K562 (cell line): Measurements from ENCODE around the gene HMBS. TPM values are rescaled to one million over a fixed set of nuclear protein-coding genes. Genes with fewer than 3 reads are reported as not detected.

ENCODE experiments used
- BCLAF1 ChIP-seq, 2 experiments: fragments of 450-650 bp in 1 of 2; IDR thresholded peaks; 2 replicates each; pipeline ENCODE4 v1.6.1; 2011 to 2017; ENCODE audit warnings: low read depth in 2 of 2, antibody characterized with exemption in 1 of 2, borderline replicate concordance in 1 of 2, low read length in 1 of 2, mild to moderate bottlenecking in 1 of 2, mixed read lengths in 1 of 2; ENCODE audit not compliant: control insufficient read depth in 1 of 2
- CHD2 ChIP-seq: IDR thresholded peaks from 2 replicates; pipeline ENCODE4 v1.6.1; 2011; ENCODE audit warnings: low read depth, low read length
- CREB3 ChIP-seq: fragments of 450-650 bp; conservative IDR thresholded peaks from 2 replicates; pipeline ENCODE4 v1.6.1; 2016; ENCODE audit warnings: missing genetic modification characterization, low read depth, mild to moderate bottlenecking, missing compliant biosample characterization, moderate library complexity
- E2F8 ChIP-seq: fragments of 450-650 bp; IDR thresholded peaks from 2 replicates; pipeline ENCODE4 v1.7.1; 2018; ENCODE audit warnings: mild to moderate bottlenecking, low read depth; ENCODE audit not compliant: partially characterized antibody
- FOXA1 ChIP-seq: fragments of 450-650 bp; IDR thresholded peaks from 2 replicates; pipeline ENCODE4 v1.6.1; 2016; ENCODE audit warnings: mild to moderate bottlenecking, borderline replicate concordance
- GABPA ChIP-seq: fragments of 200-800 bp; sonication (Bioruptor generic); conservative IDR thresholded peaks from 2 replicates; pipeline ENCODE4 v1.6.1; 2016; ENCODE audit warnings: low read depth, missing genetic modification characterization, missing compliant biosample characterization
- HSF4 ChIP-seq: fragments of 250-450 bp; sonication (Bioruptor Pico); IDR thresholded peaks from 2 replicates; pipeline ENCODE4 v2.1.2; 2022; ENCODE audit warnings: mild to moderate bottlenecking, moderate library complexity, borderline replicate concordance
- L3MBTL2 ChIP-seq: fragments of 450-650 bp; IDR thresholded peaks from 2 replicates; pipeline ENCODE4 v1.6.1; 2016; ENCODE audit warnings: mild to moderate bottlenecking, moderate library complexity
- NR2C2 ChIP-seq, 2 experiments: fragments of 200-800 bp in 1 of 2; sonication (Bioruptor generic) in 1 of 2; sonication (generic) in 1 of 2; formaldehyde crosslinking in 1 of 2; IDR thresholded peaks; 2 replicates each; pipeline versions ENCODE4 v1.6.1 to v1.8.0; 2016 to 2022; ENCODE audit warnings: mild to moderate bottlenecking in 1 of 2, missing compliant biosample characterization in 1 of 2, missing genetic modification characterization in 1 of 2, missing genetic modification reagents in 1 of 2
- PML ChIP-seq: IDR thresholded peaks from 2 replicates; pipeline ENCODE4 v1.6.1; 2012; ENCODE audit warnings: low read length, inconsistent platforms
- POLR2G ChIP-seq: fragments of 200-400 bp; formaldehyde crosslinking; IDR thresholded peaks from 2 replicates; pipeline ENCODE4 v1.6.1; 2017; ENCODE audit warnings: low read depth, mild to moderate bottlenecking, antibody characterized with exemption, low read length, moderate library complexity
- ZBTB7A ChIP-seq: IDR thresholded peaks from 2 replicates; pipeline ENCODE4 v1.6.1; 2011; ENCODE audit warnings: low read depth, mild to moderate bottlenecking, low read length, moderate library complexity, borderline replicate concordance; ENCODE audit not compliant: control insufficient read depth
- ZNF280B ChIP-seq: fragments of 250-450 bp; sonication (Bioruptor Pico); IDR thresholded peaks from 2 replicates; pipeline ENCODE4 v1.5.1; 2021; ENCODE audit warnings: mild to moderate bottlenecking
- ZNF395 ChIP-seq: fragments of 200-800 bp; sonication (Bioruptor generic); IDR thresholded peaks from 2 replicates; pipeline ENCODE4 v1.6.1; 2017; ENCODE audit warnings: missing genetic modification characterization, missing compliant biosample characterization
- ZNF668 ChIP-seq: fragments of 250-450 bp; sonication (Bioruptor Pico); IDR thresholded peaks from 2 replicates; pipeline ENCODE4 v1.8.0; 2022; ENCODE audit warnings: mild to moderate bottlenecking, inconsistent platforms
- ZNF830 ChIP-seq: fragments of 250-450 bp; sonication (Bioruptor Pico); IDR thresholded peaks from 2 replicates; pipeline ENCODE4 v1.5.0; 2021; ENCODE audit warnings: mild to moderate bottlenecking
- polyA plus RNA-seq, 8 experiments: library from polyadenylated mRNA; depleted of rRNA in 4 of 8; stranded (reverse) in 5 of 8; unstranded in 3 of 8; fragments of >200 nt; fragmentation: Nextera tagmentation in 2 of 8; fragmentation: Illumina TruSeq in 1 of 8; extraction: Ambion mirVana in 2 of 8; extraction: Trizol in 1 of 8; gene quantifications; 2 replicates each; pipeline versions ENCODE4 v1.2.1 to v1.2.3, GENCODE V29; 2011 to 2014; ENCODE audit warnings: inconsistent platforms in 1 of 8, missing spikeins in 1 of 8
- total RNA-seq, 7 experiments: library from RNA; depleted of rRNA in 6 of 7; stranded (reverse); fragments of >200 nt in 6 of 7; fragmentation: Illumina TruSeq in 2 of 7; extraction: Trizol in 2 of 7; gene quantifications; 2 replicates each; pipeline versions ENCODE4 v1.2.1 to v1.2.3, GENCODE V29; 2011 to 2021; ENCODE audit warnings: low replicate concordance in 1 of 7

The HMBS gene
- total and polyA plus RNA-seq, 9 of the 15 experiments (the other 6 are each of a cell fraction or from before 2014, with no cell fraction given): 56.9 to 385 (median 286) TPM

GRCh38 chr11:119115484-119116234 is 31.0 kb downstream of the HMBS start (continued):
- peak; percentile 36; the same call in 1 of the 2 replicates for TF ChIP-seq GABPA
- TF ChIP-seq NR2C2 (CRISPR knock-in tag; IDR thresholded peaks at IDR 0.05): no peak
- TF ChIP-seq NR2C2 (tag; IDR thresholded peaks at IDR 0.05): no peak
- TF ChIP-seq CREB3 (tag): no peak
- TF ChIP-seq HSF4 (CRISPR knock-in tag): no peak
- TF ChIP-seq ZNF280B (CRISPR knock-in tag): no peak
- no peak for TF ChIP-seq BCLAF1 (IDR thresholded peaks at IDR 0.05; ENCODE audit: borderline replicate concordance in 1 of 2, control insufficient read depth in 1 of 2, low read depth in 2 of 2, low read length in 1 of 2)
- no peak for TF ChIP-seq ZNF395 (CRISPR knock-in tag)
- TF ChIP-seq E2F8: no peak
- TF ChIP-seq ZBTB7A: no peak
- no peak for TF ChIP-seq PML
- TF ChIP-seq POLR2G: peak; percentile 45; the same call in 1 of the 2 replicates
- TF ChIP-seq CHD2: no peak
- TF ChIP-seq ZNF830 (CRISPR knock-in tag): no peak
- TF ChIP-seq L3MBTL2: peak; percentile 42
- TF ChIP-seq FOXA1: no peak
- TF ChIP-seq ZNF668 (CRISPR knock-in tag): no peak
